NCI-H82 treated with DMSO at 0.1 percent for 48 hours (cell line): ENCODE measurements around the gene LRRC46.
A peak's percentile ranks its signal among the peaks of the same experiment; 100 is the strongest.

Source experiments
- DNase-seq: peaks from one replicate; lab custom pipeline; 2025; ENCODE audit not compliant: unreplicated experiment; lab: John Stamatoyannopoulos, UW

LRRC46 gene

GRCh38 chr17:47830396-47831002, 971 bp upstream of the LRRC46 start:
- DNase-seq = no peak

DNA sequence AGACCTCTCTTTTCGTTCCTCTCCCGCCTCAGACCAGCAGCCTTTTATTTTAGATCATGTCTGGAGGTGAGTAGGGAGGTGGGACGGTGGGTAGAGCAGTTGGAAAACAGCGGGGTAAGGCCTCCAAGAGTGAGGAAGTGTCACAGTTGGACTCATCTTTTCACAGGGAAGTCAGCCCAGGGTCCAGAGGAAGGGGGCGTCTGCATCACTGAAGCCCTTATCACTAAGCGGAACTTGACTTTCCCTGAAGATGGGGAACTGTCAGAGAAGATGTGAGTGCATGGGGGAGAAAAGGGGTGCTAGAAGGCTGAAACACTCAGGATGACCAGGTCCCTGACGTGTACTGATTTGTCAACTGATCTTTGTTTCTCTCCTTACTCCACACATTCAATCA, 461 bp downstream of the LRRC46 start:
- no peak for DNase-seq

- no peak for DNase-seq
Measured at GRCh38 chr17:47834756-47835155, 3.3 kb downstream of the LRRC46 start.

GRCh38 chr17:47836601-47837000, 5.1 kb downstream of the LRRC46 start:
- no peak for DNase-seq

- no peak for DNase-seq
Measured at GRCh38 chr17:47837401-47838039, 6.0 kb downstream of the LRRC46 start.

DNA sequence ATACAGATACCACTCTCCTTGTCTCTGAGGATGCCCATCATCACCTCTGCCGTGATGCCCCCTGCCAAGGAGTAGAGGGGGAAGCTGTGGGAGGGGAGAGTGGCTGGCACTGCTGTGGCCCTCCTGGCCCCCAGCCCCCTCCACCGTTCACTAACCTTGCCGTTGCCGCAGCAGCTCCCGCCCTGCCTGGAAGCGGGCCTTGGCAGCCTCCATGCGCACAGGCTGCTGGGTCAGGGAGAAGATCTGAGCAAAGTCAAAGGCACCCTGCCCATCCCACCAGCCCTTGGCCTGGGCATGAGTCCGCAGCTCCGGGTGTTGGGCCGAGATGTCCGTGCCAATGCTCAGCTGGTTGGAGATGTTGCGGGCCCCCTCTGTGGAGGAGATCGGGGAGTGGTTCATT, 7.2 kb downstream of the LRRC46 start:
- no peak for DNase-seq

DNA sequence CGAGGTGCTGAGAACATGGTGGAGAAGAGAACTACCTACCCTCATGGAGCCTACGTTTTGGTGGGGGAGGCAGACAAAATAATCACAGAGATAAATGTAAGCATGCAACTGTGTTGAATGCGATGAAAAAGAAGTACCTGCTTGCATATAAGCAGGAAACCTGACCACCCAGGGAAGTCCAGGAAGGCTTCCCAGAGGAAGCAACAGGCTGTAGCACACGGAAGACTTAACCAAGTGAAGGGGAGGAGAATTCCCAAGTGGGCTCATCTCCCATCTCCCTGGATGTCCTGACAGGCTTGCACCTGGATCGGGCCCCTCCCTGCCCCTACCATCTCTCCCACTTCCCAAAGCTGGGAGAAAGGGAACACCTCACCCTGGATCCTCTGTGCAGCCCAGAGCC, 7.6 kb downstream of the LRRC46 start:
- no peak for DNase-seq

DNA sequence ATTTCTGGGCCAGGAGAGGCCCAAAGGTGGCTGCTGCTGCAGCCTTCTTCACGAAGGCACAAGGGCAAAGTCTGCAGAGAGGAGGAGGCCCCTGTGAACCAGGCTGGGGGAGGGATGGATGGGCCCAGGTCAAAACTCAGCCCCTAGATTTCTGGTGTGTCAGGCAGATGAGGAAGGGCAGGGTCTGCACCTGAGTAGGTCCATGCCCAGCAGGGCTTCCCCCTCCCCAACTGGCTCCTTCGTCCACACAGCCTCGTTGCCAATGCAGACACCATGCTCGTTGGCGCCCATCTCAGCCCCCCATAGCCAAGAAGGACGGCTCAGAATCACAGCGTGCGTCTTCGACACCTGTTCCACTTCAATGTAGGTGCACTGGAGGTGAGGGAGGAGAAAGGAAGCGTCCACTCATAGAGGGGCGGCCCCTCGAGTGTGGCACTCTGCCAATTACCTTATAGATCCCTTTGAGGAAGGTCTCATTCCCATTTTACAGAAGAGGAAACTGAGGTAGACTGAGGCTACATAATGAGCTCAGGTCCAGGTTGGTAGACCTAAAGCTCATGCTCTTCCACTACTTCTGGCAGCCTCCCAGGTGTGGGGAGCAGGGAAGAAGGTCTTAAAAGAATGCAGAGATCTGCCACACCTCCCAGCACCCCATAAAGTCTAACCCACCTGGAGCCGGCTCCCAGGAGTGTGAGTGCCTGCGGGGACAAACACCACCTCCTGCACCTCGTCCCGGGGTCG, 8.7 kb downstream of the LRRC46 start:
- DNase-seq = no peak

DNA sequence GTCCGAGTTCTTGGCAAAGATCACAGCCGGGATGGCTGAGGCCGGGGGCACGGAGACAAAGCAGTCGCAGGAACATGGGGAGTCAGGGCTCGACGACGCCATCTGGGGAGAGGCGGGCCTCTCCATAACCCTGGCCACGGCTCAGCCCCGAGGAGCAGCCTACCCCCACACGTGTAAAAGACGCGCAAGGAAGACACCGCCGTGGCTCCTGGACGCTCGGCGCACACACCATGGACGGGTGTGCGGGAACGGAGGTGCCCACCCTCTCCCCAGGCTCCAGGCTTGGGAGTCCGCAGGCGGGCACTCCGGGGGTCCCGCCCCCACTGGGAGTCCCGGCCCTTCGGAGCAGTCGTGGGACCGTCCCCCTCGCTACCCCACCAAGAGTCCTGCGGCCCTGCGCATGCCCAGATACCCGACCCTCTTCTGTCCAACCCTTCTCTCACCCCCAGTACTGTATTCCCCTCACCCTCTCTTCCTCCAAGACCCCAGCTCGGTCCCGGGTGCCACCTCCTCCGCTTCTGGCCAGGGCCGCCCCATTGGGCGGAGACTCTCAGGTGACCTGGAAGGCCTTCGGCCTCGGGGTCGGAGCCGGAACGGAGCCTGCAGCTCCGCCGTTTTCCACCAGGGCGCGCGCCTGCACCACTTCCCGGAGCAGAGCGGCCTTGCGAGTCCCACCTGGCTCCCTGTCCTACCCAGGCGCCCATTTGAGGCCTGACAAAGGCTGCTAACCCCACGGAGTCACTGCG, 9.4 kb downstream of the LRRC46 start, which contains the start of gene SCRN2:
Gene SCRN2, minus strand, starts transcription at position 532 of the 746 bp plus-strand sequence. Its CDS starts 430 bp downstream, at position 102.
- peak; percentile 76 for DNase-seq

- no peak for DNase-seq
Measured at GRCh38 chr17:47841488-47842291, 10.2 kb downstream of the LRRC46 start.

GRCh38 chr17:47843391-47843730, 11.9 kb downstream of the LRRC46 start:
- DNase-seq = no peak

DNA sequence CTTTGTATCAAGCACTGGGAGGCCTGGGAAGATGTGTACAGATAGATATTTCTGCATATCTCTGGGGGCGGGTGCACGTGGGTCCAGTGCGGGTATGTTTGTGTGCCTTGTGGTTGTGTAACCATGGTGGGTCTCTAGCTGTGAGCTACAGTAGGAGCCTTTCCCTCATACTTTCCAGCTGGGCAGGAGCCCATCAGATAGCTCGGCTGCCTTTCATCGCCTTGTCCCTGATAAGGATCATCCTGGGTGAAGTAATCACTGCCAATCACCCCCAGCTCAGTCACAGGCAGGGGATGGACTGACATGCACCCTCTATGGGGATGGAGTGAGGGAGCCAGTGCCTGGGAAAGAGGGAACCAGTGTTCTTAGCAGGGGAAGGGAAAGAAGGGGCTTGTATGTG, 12.8 kb downstream of the LRRC46 start:
- DNase-seq = no peak

DNA sequence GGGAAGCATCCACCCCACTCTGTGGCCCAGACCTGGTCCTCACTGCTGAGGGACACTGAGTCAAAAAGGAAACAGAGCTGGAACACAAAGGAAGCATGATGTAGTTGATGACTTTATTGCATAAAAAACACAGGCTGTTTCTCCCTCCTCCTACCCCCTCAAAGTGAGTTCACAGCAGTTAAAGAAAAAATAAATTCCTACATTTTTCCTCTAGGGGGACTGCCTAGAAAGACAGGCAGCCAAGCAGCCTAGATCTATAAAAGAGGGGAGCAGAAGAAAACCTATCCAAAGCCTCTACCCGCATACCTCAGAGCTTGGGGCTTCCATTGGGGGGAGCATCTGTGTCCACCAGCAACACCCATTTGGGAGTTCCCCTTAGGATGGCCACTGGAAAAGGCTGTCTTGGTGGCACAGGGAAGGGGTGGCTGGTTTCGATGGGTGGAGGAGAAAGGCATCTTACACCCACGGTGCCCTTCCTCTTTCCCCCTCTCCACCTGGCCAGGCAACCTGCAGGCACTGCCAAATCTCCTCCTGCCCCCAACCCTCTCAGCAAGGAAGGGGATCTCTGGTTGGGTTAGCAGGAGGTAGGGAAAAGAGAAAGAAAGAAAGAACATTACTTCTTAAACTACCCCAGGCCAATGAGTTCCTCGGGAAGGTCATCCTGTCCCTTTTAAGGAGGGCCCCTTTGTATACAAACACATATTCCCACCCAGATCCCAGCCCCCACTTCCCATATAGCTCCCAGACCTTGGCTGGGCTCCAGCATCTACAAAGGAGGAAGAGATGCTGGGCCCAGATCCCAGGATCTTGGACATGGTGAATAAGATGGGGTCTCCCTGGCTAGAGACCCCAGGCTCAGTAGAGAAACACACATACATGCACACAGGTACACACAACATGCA, 13.6 kb downstream of the LRRC46 start:
- DNase-seq = no peak

GRCh38 chr17:47845716-47846075, 14.2 kb downstream of the LRRC46 start:
- no peak for DNase-seq

GRCh38 chr17:47846716-47847340, 15.4 kb downstream of the LRRC46 start:
- DNase-seq = no peak

DNA sequence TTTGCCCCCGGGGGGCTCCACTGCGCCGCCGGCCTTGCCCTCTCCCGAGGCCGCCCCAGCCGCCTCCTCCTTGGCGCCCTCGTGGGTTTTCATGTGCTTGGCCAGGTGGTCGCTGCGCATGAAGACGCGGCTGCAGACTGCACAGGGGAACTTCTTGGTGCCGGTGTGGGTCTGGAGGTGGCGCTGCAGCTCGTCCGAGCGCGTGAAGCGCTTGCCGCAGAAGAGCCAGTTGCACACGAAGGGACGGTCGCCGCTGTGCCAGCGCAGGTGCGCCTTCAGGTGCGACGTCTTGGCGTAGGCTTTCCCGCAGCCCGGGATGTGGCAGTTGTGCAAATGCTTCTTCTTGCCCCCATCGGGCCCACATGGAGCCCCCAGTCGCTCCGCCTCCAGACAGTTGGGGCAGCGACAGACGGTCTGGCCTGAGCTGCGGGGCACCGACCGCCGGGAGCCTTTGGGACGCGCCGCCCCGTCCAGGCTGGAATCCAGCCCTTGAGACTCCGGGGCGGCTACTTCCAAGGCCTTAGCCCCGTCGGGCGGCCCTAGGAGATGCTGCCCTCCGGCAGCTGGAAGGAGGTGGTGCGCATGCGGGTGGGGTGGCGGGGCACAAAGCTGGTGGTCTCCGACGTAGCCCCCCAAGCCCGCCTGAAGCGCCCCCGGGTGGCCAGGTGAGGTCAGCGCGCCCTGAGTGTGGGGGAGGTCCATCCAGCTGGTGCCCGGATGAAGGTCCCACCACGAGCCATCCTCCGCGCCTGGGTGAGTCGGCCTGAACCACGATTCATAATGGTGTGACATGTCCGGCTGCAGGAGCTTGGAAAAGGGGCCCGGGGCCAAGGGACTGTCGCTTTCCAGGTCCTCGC, 16.1 kb downstream of the LRRC46 start:
- DNase-seq = no peak

DNA sequence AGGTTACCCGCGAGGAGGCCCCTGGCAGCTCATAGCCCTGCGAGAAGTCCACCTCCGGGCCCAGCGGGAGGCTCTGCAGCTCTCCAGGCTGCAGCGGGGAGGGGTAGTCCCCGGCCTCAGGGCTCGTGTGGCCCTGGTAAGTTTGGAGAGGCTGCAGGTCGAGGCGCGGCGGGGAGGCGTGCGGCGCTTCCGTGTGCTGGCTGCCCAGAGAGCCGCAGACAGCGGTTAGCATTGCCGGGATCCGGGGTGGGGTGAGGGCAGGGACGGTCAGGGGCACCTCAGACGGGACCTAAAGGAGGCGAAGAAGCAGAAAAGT, 16.7 kb downstream of the LRRC46 start:
- no peak for DNase-seq

DNA sequence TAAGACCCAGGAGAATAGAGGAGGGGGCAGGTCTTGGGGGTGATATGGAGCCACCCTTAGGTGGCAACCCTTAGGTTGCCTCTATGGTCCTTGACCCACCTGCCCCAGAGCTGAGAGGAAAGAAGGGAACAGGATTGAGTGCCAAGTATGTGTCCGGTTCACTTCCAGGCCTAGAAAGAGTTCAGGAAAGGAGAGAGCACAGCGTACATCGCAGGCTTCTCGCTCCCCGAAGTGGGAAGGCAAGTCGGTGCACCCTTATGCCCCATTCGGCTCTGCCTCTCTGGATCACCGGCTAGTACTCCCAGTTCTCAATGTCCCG, 18.9 kb downstream of the LRRC46 start:
- no peak for DNase-seq
